DND-41 (cell line): ENCODE measurements around the gene HS3ST1.
A peak's percentile ranks its signal among the peaks of the same experiment; 100 is the strongest.

ENCODE experiments used
- ATAC-seq: fragments of 200-7000 bp; cut with Tn5 transposase; 3 replicates; pipeline ENCODE4 v1.9.1; 2021; ENCODE audit warnings: low read depth; ENCODE audit not compliant: insufficient read depth
- DNase-seq: peaks from one replicate; pipeline ENCODE4 v3.0.0-alpha.2; 2020
- H2AFZ ChIP-seq: 2 replicates; pipeline ENCODE4 v1.6.0; 2012; ENCODE audit warnings: low read depth, low read length
- H3K27ac ChIP-seq: 2 replicates; pipeline ENCODE4 v1.5.1; 2012; ENCODE audit warnings: low read length, inconsistent platforms
- H3K27me3 ChIP-seq: fragments of 200-600 bp; sonication (generic); 2 replicates; pipeline ENCODE4 v1.6.0; 2012; ENCODE audit warnings: low read length, mild to moderate bottlenecking, inconsistent platforms; ENCODE audit not compliant: insufficient read depth, poor library complexity
- H3K36me3 ChIP-seq: 2 replicates; pipeline ENCODE4 v1.5.1; 2012; ENCODE audit warnings: low read length, inconsistent platforms; ENCODE audit not compliant: insufficient read depth
- H3K4me1 ChIP-seq: 2 replicates; pipeline ENCODE4 v1.5.1; 2012; ENCODE audit warnings: mild to moderate bottlenecking, low read length; ENCODE audit not compliant: insufficient read depth
- H3K4me2 ChIP-seq: 2 replicates; pipeline ENCODE4 v1.6.0; 2012; ENCODE audit warnings: mild to moderate bottlenecking, moderate library complexity, low read length, inconsistent platforms; ENCODE audit not compliant: insufficient read depth
- H3K4me3 ChIP-seq, 2 experiments: fragments of 200-600 bp in 1 of 2; shearing (Covaris generic) in 1 of 2; 2 replicates each; pipeline ENCODE4 v1.5.1; 2012 to 2016; ENCODE audit warnings: inconsistent platforms in 2 of 2, low read length in 2 of 2, mild to moderate bottlenecking in 2 of 2, low read depth in 1 of 2, moderate library complexity in 1 of 2
- H3K79me2 ChIP-seq: 2 replicates; pipeline ENCODE4 v1.6.0; 2012; ENCODE audit warnings: low read length, inconsistent platforms; ENCODE audit not compliant: insufficient read depth
- H3K9ac ChIP-seq: 2 replicates; pipeline ENCODE4 v1.6.0; 2012; ENCODE audit warnings: low read depth, mild to moderate bottlenecking, inconsistent platforms, low read length, moderate library complexity
- H3K9me3 ChIP-seq: 2 replicates; pipeline ENCODE4 v1.5.1; 2012; ENCODE audit warnings: low read length, moderate library complexity, mild to moderate bottlenecking, inconsistent platforms; ENCODE audit not compliant: insufficient read depth, severe bottlenecking
- H4K20me1 ChIP-seq: 2 replicates; pipeline ENCODE4 v1.6.0; 2012; ENCODE audit warnings: low read length; ENCODE audit not compliant: insufficient read depth
- EZH2 ChIP-seq: IDR thresholded peaks from 3 replicates; pipeline ENCODE4 v1.6.1; 2012; ENCODE audit warnings: borderline replicate concordance, low read depth, mild to moderate bottlenecking, moderate library complexity, low read length, inconsistent platforms; ENCODE audit not compliant: severe bottlenecking
- TF ChIP-seq, protein P1 (sequence below): IDR thresholded peaks from 2 replicates; pipeline ENCODE4 v1.5.1; 2012; ENCODE audit warnings: borderline replicate concordance, low read length, moderate library complexity, mild to moderate bottlenecking; ENCODE audit not compliant: poor library complexity, severe bottlenecking; ENCODE audit errors: extremely low read depth

The HS3ST1 gene

DNA sequence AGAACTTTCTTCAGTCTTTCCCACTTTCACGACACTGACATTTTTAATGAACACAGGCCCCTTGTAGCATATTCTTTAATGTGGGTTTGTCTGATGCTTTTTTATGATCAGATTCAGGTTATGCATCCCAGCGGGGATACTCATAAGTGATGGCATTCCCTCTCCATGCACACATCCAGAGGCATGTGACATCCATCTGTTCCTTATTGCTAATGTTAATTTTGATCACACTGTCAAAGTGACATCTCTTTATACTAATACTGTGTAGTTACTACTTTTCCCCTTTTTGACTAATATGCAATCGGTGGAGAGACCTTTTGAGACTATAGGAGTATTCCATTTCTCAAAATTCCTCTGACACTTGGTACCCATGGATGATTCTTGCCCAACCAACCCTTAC, 43.8 kb upstream of the HS3ST1 start:
- no peaks in the 10 kb centered on the region for H3K9me3 ChIP-seq
- H3K4me2 ChIP-seq: no peak overlapping the region
- H3K9ac ChIP-seq: no peak overlapping the region
- H3K79me2 ChIP-seq: no peaks in the 10 kb centered on the region
- no peak overlapping the region for H2AFZ ChIP-seq
- TF ChIP-seq, protein P1, sequence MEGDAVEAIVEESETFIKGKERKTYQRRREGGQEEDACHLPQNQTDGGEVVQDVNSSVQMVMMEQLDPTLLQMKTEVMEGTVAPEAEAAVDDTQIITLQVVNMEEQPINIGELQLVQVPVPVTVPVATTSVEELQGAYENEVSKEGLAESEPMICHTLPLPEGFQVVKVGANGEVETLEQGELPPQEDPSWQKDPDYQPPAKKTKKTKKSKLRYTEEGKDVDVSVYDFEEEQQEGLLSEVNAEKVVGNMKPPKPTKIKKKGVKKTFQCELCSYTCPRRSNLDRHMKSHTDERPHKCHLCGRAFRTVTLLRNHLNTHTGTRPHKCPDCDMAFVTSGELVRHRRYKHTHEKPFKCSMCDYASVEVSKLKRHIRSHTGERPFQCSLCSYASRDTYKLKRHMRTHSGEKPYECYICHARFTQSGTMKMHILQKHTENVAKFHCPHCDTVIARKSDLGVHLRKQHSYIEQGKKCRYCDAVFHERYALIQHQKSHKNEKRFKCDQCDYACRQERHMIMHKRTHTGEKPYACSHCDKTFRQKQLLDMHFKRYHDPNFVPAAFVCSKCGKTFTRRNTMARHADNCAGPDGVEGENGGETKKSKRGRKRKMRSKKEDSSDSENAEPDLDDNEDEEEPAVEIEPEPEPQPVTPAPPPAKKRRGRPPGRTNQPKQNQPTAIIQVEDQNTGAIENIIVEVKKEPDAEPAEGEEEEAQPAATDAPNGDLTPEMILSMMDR: no peak
- no peak for TF ChIP-seq EZH2
- no peak for DNase-seq
- no peaks in the 10 kb centered on the region for H4K20me1 ChIP-seq
- peaks cover 6% of the 10 kb centered on the region for H3K4me1 ChIP-seq
- no peak overlapping the region for H3K27ac ChIP-seq
- H3K4me3 ChIP-seq: no peak overlapping the region
- no peaks in the 10 kb centered on the region for H3K27me3 ChIP-seq
- ATAC-seq: no peak
- H3K36me3 ChIP-seq: no peaks in the 10 kb centered on the region

DNA sequence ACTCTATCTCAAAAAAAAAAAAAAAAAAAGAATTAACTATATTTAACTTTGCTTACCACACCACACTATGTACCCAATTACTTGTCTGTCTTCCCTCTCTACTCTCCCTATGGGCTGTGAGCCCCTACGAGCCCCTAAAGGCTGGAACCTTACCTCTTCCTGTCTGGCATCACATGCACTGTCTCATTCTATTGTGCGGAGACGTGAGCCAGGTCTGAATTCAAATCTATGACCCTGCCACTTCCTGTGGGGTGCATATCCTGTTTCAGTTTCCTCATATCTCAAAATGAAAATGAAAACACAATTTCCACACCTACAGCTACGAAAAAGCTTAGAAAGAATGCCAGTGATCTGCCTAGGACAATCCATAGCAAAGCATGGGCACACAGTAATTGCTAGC, 42.9 kb upstream of the HS3ST1 start:
- DNase-seq (peak; percentile 72), ATAC-seq (peak; percentile 99)
- Histone ChIP-seq H3K4me3 (peak overlapping the region in 1 of 2 experiments; percentile 29; a peak in 2 of 4 replicates), H3K36me3 (no peaks in the 10 kb centered on the region), H4K20me1 (no peaks in the 10 kb centered on the region), H3K27me3 (no peaks in the 10 kb centered on the region), H3K4me1 (peaks cover 6% of the 10 kb centered on the region), H3K9ac (no peak overlapping the region), H3K9me3 (no peaks in the 10 kb centered on the region), H2AFZ (peak overlapping the region; percentile 58; the same call in 1 of the 2 replicates), H3K4me2 (peak overlapping the region; percentile 41; the same call in 1 of the 2 replicates), H3K79me2 (no peaks in the 10 kb centered on the region), H3K27ac (no peak overlapping the region)
- no peak for TF ChIP-seq EZH2
- TF ChIP-seq, protein P1: no peak

DNA sequence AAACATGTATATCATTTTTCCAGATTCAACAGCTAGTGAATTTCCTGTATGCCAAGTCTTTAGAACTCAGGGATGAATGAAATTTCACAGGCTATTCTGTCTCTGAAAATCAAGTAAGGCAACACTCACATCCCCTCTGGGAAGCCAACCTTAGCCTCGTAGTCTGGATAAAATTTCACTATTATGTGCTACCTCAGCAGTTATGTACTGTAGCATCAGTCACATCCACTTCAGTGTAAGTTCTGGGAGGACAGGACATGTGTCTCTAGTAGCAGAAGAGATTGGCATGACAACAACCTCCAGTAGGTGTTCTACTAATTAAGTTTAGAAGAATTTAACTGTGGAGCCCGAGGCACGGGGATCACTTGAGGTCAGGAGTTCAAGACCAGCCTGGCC, 42.4 kb upstream of the HS3ST1 start:
- Histone ChIP-seq H2AFZ (no peak overlapping the region), H3K27ac (no peak overlapping the region), H3K27me3 (no peaks in the 10 kb centered on the region), H3K9me3 (no peaks in the 10 kb centered on the region), H4K20me1 (no peaks in the 10 kb centered on the region), H3K4me1 (peaks cover 6% of the 10 kb centered on the region), H3K9ac (no peak overlapping the region), H3K79me2 (no peaks in the 10 kb centered on the region), H3K36me3 (no peaks in the 10 kb centered on the region), H3K4me3 (no peak overlapping the region), H3K4me2 (no peak overlapping the region)
- no peak for TF ChIP-seq EZH2
- TF ChIP-seq, protein P1: no peak
- no peak for DNase-seq
- ATAC-seq: no peak
